OCI-LY1 (cell line): ENCODE results near the gene PRF1.

ENCODE experiments used
- EZH2 ChIP-seq: fragments of 200-600 bp; sonication (generic), shearing (Covaris generic); IDR thresholded peaks from 2 replicates; pipeline ENCODE4 v1.8.0; 2017; ENCODE audit warnings: borderline replicate concordance, mixed run types, mild to moderate bottlenecking, antibody characterized with exemption, low read length, moderate library complexity, mixed read lengths
- TF ChIP-seq, protein P1 (sequence below): fragments of 200-600 bp; sonication (generic), shearing (Covaris generic); IDR thresholded peaks from 2 replicates; pipeline ENCODE4 v1.5.1; 2017; ENCODE audit warnings: mild to moderate bottlenecking, antibody characterized with exemption, low read length, moderate library complexity, mixed read lengths

DNA sequence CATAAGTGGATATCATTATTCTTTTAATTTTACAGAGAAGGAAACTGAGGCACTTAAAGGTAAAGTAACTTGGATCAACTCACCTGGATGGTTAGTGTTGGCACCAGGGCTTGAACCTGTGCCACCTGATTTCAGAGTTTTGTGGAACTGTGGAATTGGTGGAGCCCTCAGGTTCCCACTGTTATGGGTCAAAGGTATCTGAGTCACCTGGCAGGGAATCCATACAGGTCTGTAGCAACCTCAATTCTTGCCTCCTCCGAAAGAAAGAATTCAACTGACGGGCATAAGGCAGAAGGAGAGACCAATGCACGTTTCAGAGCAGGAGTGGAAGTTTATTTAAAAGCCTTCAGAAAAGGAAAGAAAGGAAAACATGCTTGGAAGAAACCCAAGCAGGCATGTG lies 44.5 kb upstream of the PRF1 start:
- TF ChIP-seq, protein P1, sequence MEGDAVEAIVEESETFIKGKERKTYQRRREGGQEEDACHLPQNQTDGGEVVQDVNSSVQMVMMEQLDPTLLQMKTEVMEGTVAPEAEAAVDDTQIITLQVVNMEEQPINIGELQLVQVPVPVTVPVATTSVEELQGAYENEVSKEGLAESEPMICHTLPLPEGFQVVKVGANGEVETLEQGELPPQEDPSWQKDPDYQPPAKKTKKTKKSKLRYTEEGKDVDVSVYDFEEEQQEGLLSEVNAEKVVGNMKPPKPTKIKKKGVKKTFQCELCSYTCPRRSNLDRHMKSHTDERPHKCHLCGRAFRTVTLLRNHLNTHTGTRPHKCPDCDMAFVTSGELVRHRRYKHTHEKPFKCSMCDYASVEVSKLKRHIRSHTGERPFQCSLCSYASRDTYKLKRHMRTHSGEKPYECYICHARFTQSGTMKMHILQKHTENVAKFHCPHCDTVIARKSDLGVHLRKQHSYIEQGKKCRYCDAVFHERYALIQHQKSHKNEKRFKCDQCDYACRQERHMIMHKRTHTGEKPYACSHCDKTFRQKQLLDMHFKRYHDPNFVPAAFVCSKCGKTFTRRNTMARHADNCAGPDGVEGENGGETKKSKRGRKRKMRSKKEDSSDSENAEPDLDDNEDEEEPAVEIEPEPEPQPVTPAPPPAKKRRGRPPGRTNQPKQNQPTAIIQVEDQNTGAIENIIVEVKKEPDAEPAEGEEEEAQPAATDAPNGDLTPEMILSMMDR: no peak
- TF ChIP-seq EZH2: no peak
